DND-41 (cell line): Measurements from ENCODE around the gene ZFAND2A.

ENCODE experiments used
- CTCF ChIP-seq: IDR thresholded peaks from 2 replicates; pipeline ENCODE4 v1.5.1; 2012; ENCODE audit warnings: borderline replicate concordance, low read length, moderate library complexity, mild to moderate bottlenecking; ENCODE audit not compliant: poor library complexity, severe bottlenecking; ENCODE audit errors: extremely low read depth
- EZH2 ChIP-seq: IDR thresholded peaks from 3 replicates; pipeline ENCODE4 v1.6.1; 2012; ENCODE audit warnings: borderline replicate concordance, low read depth, mild to moderate bottlenecking, moderate library complexity, low read length, inconsistent platforms; ENCODE audit not compliant: severe bottlenecking

GRCh38 chr7:1181031-1181430 lies 21.0 kb upstream of the ZFAND2A start:
- no peak for TF ChIP-seq CTCF
- no peak for TF ChIP-seq EZH2
